Measurements from ENCODE around the gene LAMC3.
"Not testable (repeated sequence)": the region's sequence is repeated elsewhere in the genome, so short reads cannot be mapped to it uniquely, and the experiment has no call there.

LAMC3 gene

DNA sequence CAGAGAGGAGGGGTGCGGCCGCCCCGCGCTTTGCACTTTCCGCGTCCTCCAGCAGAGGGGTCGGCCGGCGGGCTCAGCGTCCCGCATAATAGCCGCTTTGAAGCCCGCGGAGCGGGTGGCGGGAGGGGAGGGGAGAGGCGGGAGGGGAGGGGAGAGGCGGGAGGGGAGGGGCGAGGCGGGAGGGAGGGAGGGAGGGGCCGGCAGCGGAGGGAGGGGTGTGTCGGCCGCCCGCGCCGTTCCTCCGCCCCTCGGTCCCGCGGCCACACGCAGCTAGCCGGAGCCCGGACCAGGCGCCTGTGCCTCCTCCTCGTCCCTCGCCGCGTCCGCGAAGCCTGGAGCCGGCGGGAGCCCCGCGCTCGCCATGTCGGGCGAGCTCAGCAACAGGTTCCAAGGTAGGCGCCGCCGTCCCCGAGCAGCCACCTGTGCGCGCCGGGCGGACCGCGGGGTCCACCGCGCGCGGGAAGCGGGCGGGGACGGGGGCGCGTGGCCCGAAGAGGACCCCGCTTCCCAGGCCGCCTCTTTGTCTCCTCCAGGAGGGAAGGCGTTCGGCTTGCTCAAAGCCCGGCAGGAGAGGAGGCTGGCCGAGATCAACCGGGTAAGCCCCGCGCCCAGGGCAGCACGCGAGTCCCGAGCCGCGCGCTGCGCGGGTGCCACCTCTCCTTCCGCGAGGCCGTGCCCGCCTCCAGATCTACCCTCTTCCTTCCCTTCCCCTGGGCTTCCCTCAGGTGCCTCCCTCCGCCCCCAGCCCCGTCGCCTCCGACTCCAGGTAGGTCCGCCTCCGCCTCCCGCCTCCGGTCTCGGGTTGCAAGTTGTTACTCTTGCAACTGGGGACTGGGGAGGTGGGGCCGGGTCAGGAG is 87.5 kb downstream of the LAMC3 start, which contains the start of gene AIF1L:
TSS of gene AIF1L (plus strand) at position 263 of the 857 bp plus-strand sequence. CDS start at position 362, 99 bp downstream.
- peaks cover 37 to 52% (median 42%) of the 10 kb centered on the region in 11 experiments for H3K27me3 ChIP-seq
- H3K9ac ChIP-seq: peak within 1 kb of the TSS; percentile 44 to 81 (median 70); a peak in 19 of 22 replicates
- peak within 1 kb of the TSS; percentile 56 to 78 (median 70) for H3K4me3 ChIP-seq
- H3K4me2 ChIP-seq: peak within 1 kb of the TSS; percentile 92 to 100 (median 99)
- peaks cover 17 to 59% (median 55%) of the 10 kb centered on the region in 10 experiments; a peak in 19 of 20 replicates for H3K4me1 ChIP-seq
- no peaks in the 10 kb centered on the region for H3K36me3 ChIP-seq
- TF ChIP-seq Cebpa-rat (IDR thresholded peaks at IDR 0.05): no peak
- H3K27ac ChIP-seq: peak within 1 kb of the TSS in 7 of 11 experiments; percentile 31 to 61 (median 44); a peak in 8 of 22 replicates
- H4K20me1 ChIP-seq: peaks cover 0 to 36% (median 0%) of the 10 kb centered on the region in 11 experiments; a peak in 6 of 22 replicates
- H3K9me3 ChIP-seq (replicated peaks in 1 of 11): no peaks in the 10 kb centered on the region

- H3K36me3 ChIP-seq: no peaks in the 10 kb centered on the region
- no peaks in the 10 kb centered on the region for H3K9me3 ChIP-seq (replicated peaks in 1 of 11)
- TF ChIP-seq Cebpa-rat (IDR thresholded peaks at IDR 0.05): no peak
- H3K4me2 ChIP-seq: peak overlapping the region; percentile 92 to 100 (median 99)
- peak overlapping the region; percentile 56 to 78 (median 70) for H3K4me3 ChIP-seq
- peaks cover 0 to 36% (median 0%) of the 10 kb centered on the region in 11 experiments; a peak in 6 of 22 replicates for H4K20me1 ChIP-seq
- peaks cover 17 to 62% (median 56%) of the 10 kb centered on the region in 10 experiments; a peak in 19 of 20 replicates for H3K4me1 ChIP-seq
- peak overlapping the region in 1 of 11 experiments; percentile 31; a peak in 1 of 22 replicates for H3K27ac ChIP-seq
- H3K27me3 ChIP-seq: peaks cover 37 to 52% (median 42%) of the 10 kb centered on the region in 11 experiments
- H3K9ac ChIP-seq: peak overlapping the region in 9 of 11 experiments; percentile 44 to 81 (median 72); a peak in 14 of 22 replicates
These were observed 88.4 kb downstream of the LAMC3 start for GRCh38 chr9:131097126-131097947.

- peaks cover 0 to 36% (median 0%) of the 10 kb centered on the region in 11 experiments; a peak in 6 of 22 replicates for H4K20me1 ChIP-seq
- no peaks in the 10 kb centered on the region for H3K9me3 ChIP-seq (replicated peaks in 1 of 11)
- no peaks in the 10 kb centered on the region for H3K36me3 ChIP-seq
- peak overlapping the region in 5 of 11 experiments; percentile 18 to 52 (median 45); a peak in 5 of 22 replicates for H3K9ac ChIP-seq
- H3K27ac ChIP-seq: no peak overlapping the region
- peak overlapping the region; percentile 27 to 100 (median 99); a peak in 20 of 22 replicates for H3K4me2 ChIP-seq
- peaks cover 37 to 52% (median 42%) of the 10 kb centered on the region in 11 experiments for H3K27me3 ChIP-seq
- H3K4me3 ChIP-seq: peak overlapping the region in 2 of 10 experiments; percentile 32 to 75; a peak in 1 of 20 replicates
- peaks cover 17 to 68% (median 58%) of the 10 kb centered on the region in 10 experiments; a peak in 19 of 20 replicates for H3K4me1 ChIP-seq
- TF ChIP-seq Cebpa-rat (IDR thresholded peaks at IDR 0.05): no peak
These were observed 88.9 kb downstream of the LAMC3 start for GRCh38 chr9:131097948-131098278.

- H3K9me3 ChIP-seq (replicated peaks in 1 of 11): no peaks in the 10 kb centered on the region
- H3K4me1 ChIP-seq: peaks cover 17 to 75% (median 62%) of the 10 kb centered on the region in 10 experiments; a peak in 19 of 20 replicates
- H3K27me3 ChIP-seq: peaks cover 37 to 52% (median 42%) of the 10 kb centered on the region in 11 experiments
- H4K20me1 ChIP-seq: peaks cover 0 to 36% (median 0%) of the 10 kb centered on the region in 11 experiments; a peak in 6 of 22 replicates
- TF ChIP-seq Cebpa-rat (IDR thresholded peaks at IDR 0.05): no peak
- H3K4me2 ChIP-seq: peak overlapping the region; percentile 27 to 100 (median 99)
- H3K9ac ChIP-seq: peak overlapping the region in 6 of 11 experiments; percentile 18 to 56 (median 38); a peak in 10 of 22 replicates
- peak overlapping the region in 2 of 10 experiments; percentile 32 to 75; a peak in 2 of 20 replicates for H3K4me3 ChIP-seq
- peak overlapping the region in 4 of 11 experiments; percentile 2 to 46 (median 24); a peak in 4 of 22 replicates for H3K27ac ChIP-seq
- no peaks in the 10 kb centered on the region for H3K36me3 ChIP-seq
These were observed 89.6 kb downstream of the LAMC3 start for GRCh38 chr9:131098391-131099101.

DNA sequence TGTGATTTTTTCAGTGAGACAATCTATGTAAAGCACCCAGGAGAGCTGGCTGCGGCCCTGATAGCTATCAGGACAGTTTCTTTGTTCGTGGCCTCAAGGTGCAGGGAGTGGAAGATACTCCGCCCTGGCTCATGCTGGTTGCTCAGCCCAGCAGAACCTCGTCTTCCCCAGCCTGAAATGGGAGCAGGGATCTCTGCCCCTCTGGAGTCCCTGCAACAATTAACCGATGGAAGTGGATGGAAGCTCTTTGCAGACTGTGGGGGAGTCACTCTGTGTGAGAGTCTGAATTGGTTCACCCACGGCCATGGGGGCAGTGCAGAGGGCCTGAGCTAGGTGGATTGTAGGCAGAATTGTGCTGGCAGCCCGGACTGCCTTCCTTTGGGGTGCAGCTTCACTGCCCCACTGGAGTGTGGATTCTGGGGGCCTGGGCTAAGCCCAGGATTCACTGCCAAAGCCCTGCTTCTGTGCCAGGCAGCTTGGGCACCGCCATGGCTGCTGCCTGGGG is 90.2 kb downstream of the LAMC3 start:
- no peaks in the 10 kb centered on the region for H3K9me3 ChIP-seq (replicated peaks in 1 of 11)
- H3K27me3 ChIP-seq: peaks cover 37 to 47% (median 41%) of the 10 kb centered on the region in 11 experiments
- H3K4me1 ChIP-seq: peaks cover 17 to 81% (median 68%) of the 10 kb centered on the region in 10 experiments; a peak in 19 of 20 replicates
- H3K27ac ChIP-seq: peak overlapping the region in 2 of 11 experiments; percentile 44 to 46; a peak in 2 of 22 replicates
- H3K4me3 ChIP-seq: no peak overlapping the region; a peak in 1 of 20 replicates
- TF ChIP-seq Cebpa-rat (IDR thresholded peaks at IDR 0.05): no peak
- H3K4me2 ChIP-seq: peak overlapping the region; percentile 27 to 100 (median 99); a peak in 21 of 22 replicates
- H3K36me3 ChIP-seq: no peaks in the 10 kb centered on the region
- peaks cover 0 to 36% (median 0%) of the 10 kb centered on the region in 11 experiments; a peak in 6 of 22 replicates for H4K20me1 ChIP-seq
- H3K9ac ChIP-seq: peak overlapping the region in 6 of 11 experiments; percentile 18 to 56 (median 38); a peak in 9 of 22 replicates

DNA sequence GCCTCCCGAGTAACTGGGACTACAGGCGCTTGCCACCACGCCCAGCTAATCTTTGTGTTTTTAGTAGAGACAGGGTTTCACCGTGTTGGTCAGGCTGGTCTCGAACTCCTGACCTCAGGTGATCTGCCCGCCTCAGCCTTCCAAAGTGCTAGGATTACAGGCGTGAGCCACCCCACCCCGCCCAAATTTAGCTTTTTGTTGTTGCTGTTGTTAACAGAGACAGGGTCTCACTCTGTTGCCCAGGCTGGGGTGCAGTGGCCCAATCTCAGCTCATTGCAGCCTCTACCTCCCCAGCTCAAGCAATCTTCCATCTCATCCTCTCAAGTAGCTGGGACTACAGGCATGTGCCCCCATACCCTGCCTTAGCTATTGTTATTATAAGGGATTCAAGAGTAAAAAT is 90.9 kb downstream of the LAMC3 start:
- peaks cover 33 to 41% (median 35%) of the 10 kb centered on the region in 11 experiments for H3K27me3 ChIP-seq

GRCh38 chr9:131100445-131100844 is 91.5 kb downstream of the LAMC3 start:
- H3K4me1 ChIP-seq: peaks cover 17 to 87% (median 70%) of the 10 kb centered on the region in 10 experiments; a peak in 19 of 20 replicates
- H4K20me1 ChIP-seq: peaks cover 0 to 23% (median 0%) of the 10 kb centered on the region in 11 experiments; a peak in 6 of 22 replicates
- peak overlapping the region; percentile 29 to 100 (median 99) for H3K4me2 ChIP-seq
- no peaks in the 10 kb centered on the region for H3K36me3 ChIP-seq
- H3K27ac ChIP-seq: peak overlapping the region in 3 of 11 experiments; percentile 21 to 44 (median 31); a peak in 3 of 22 replicates
- H3K9ac ChIP-seq: peak overlapping the region in 6 of 11 experiments; percentile 3 to 49 (median 20); a peak in 8 of 22 replicates
- H3K27me3 ChIP-seq: peaks cover 27 to 35% (median 29%) of the 10 kb centered on the region in 11 experiments
- TF ChIP-seq Cebpa-rat (IDR thresholded peaks at IDR 0.05): no peak
- no peak overlapping the region for H3K4me3 ChIP-seq
- no peaks in the 10 kb centered on the region for H3K9me3 ChIP-seq (replicated peaks in 1 of 11)

More for the DNA sequence above, 90.9 kb downstream of the LAMC3 start:
- H3K4me1 ChIP-seq: peaks cover 17 to 87% (median 70%) of the 10 kb centered on the region in 10 experiments; a peak in 19 of 20 replicates
- H3K4me3 ChIP-seq; H3K36me3 ChIP-seq; H3K9me3 ChIP-seq (replicated peaks in 1 of 11): not testable (repeated sequence)
- H3K9ac ChIP-seq: peak overlapping the region in 7 of 11 experiments; percentile 3 to 49 (median 22); a peak in 8 of 22 replicates
- H3K27ac ChIP-seq: peak overlapping the region in 2 of 11 experiments; percentile 31 to 44; a peak in 1 of 22 replicates
- H4K20me1 ChIP-seq: peaks cover 0 to 29% (median 0%) of the 10 kb centered on the region in 11 experiments; a peak in 6 of 22 replicates
- peak overlapping the region; percentile 29 to 100 (median 99) for H3K4me2 ChIP-seq
